HepG2 (cell line): ENCODE data around the gene PLAGL2. TPM values are rescaled to one million over a fixed set of nuclear protein-coding genes. Genes with fewer than 3 reads are reported as not detected.

Experiments
- ATM ChIP-seq: fragments of 450-650 bp; IDR thresholded peaks from 2 replicates; pipeline ENCODE4 v1.7.1; 2017; ENCODE audit warnings: mild to moderate bottlenecking, borderline replicate concordance
- CAMTA2 ChIP-seq: sonication (generic); formaldehyde crosslinking; IDR thresholded peaks from 2 replicates; pipeline ENCODE4 v1.4.0; 2020; ENCODE audit warnings: mild to moderate bottlenecking, missing genetic modification reagents, borderline replicate concordance
- CBX1 ChIP-seq: IDR thresholded peaks from one replicate; pipeline ENCODE4 v1.6.1; 2016; ENCODE audit warnings: antibody characterized with exemption, low read depth
- CHD4 ChIP-seq: fragments of 200-600 bp; sonication (generic); IDR thresholded peaks from 2 replicates; pipeline ENCODE4 v1.7.0; 2017; ENCODE audit warnings: mild to moderate bottlenecking, low read length, borderline replicate concordance
- DDIT3 ChIP-seq: sonication (generic); formaldehyde crosslinking; IDR thresholded peaks from 2 replicates; pipeline ENCODE4 v1.4.0; 2020; ENCODE audit warnings: mild to moderate bottlenecking, missing genetic modification reagents
- FIP1L1 ChIP-seq: fragments of 200-400 bp; formaldehyde crosslinking; IDR thresholded peaks from 2 replicates; pipeline ENCODE4 v1.6.1; 2018; ENCODE audit warnings: low read depth, mild to moderate bottlenecking, low read length, moderate library complexity, borderline replicate concordance; ENCODE audit not compliant: insufficient read depth
- HMGA1 ChIP-seq: sonication (generic); formaldehyde crosslinking; conservative IDR thresholded peaks from 2 replicates; pipeline ENCODE4 v1.4.0; 2020; ENCODE audit warnings: missing genetic modification reagents
- HNRNPL ChIP-seq: fragments of 200-400 bp; formaldehyde crosslinking; IDR thresholded peaks from 2 replicates; pipeline ENCODE4 v1.6.1; 2017; ENCODE audit warnings: mild to moderate bottlenecking, low read depth, low read length
- KLF16 ChIP-seq, 2 experiments: sonication (generic) in 1 of 2; formaldehyde crosslinking in 1 of 2; IDR thresholded peaks; 2 replicates each; pipeline versions ENCODE4 v1.6.1 to v1.8.0; 2016 to 2023; ENCODE audit warnings: missing genetic modification reagents in 2 of 2, missing compliant biosample characterization in 1 of 2
- MAFG ChIP-seq: sonication (generic); formaldehyde crosslinking; IDR thresholded peaks from 2 replicates; pipeline ENCODE4 v1.5.1; 2020; ENCODE audit warnings: mild to moderate bottlenecking, missing genetic modification reagents
- MED13 ChIP-seq: sonication (generic); formaldehyde crosslinking; IDR thresholded peaks from 2 replicates; pipeline ENCODE4 v1.5.0; 2020; ENCODE audit warnings: missing genetic modification reagents
- NFIB ChIP-seq: sonication (generic); formaldehyde crosslinking; IDR thresholded peaks from 2 replicates; pipeline ENCODE4 v1.9.0; 2021; ENCODE audit warnings: missing genetic modification reagents, mild to moderate bottlenecking, borderline replicate concordance
- NR1H2 ChIP-seq: sonication (generic); formaldehyde crosslinking; IDR thresholded peaks from 2 replicates; pipeline ENCODE4 v1.8.1; 2022; ENCODE audit warnings: low read depth, missing genetic modification reagents, borderline replicate concordance
- POLR2AphosphoS2 ChIP-seq: IDR thresholded peaks from 2 replicates; pipeline ENCODE4 v1.6.1; 2011; ENCODE audit warnings: low read depth, low read length, improper control_type of control experiment
- RELA ChIP-seq: sonication (generic); formaldehyde crosslinking; IDR thresholded peaks from 2 replicates; pipeline ENCODE4 v1.4.0; 2020; ENCODE audit warnings: missing genetic modification reagents
- ZBTB44 ChIP-seq: sonication (generic); formaldehyde crosslinking; IDR thresholded peaks from 2 replicates; pipeline ENCODE4 v1.4.0; 2020; ENCODE audit warnings: missing genetic modification reagents
- ZNF260 ChIP-seq: sonication (generic); formaldehyde crosslinking; IDR thresholded peaks from 2 replicates; pipeline ENCODE4 v1.4.0; 2020; ENCODE audit warnings: missing genetic modification reagents, low read depth, mild to moderate bottlenecking, borderline replicate concordance
- ZNF383 ChIP-seq: sonication (generic); formaldehyde crosslinking; IDR thresholded peaks from 2 replicates; pipeline ENCODE4 v1.4.0; 2020; ENCODE audit warnings: missing genetic modification reagents, mild to moderate bottlenecking, borderline replicate concordance
- ZNF512B ChIP-seq: sonication (generic); formaldehyde crosslinking; IDR thresholded peaks from 2 replicates; pipeline ENCODE4 v1.5.1; 2020; ENCODE audit warnings: missing genetic modification reagents, mild to moderate bottlenecking, borderline replicate concordance
- ZNF549 ChIP-seq: sonication (generic); formaldehyde crosslinking; IDR thresholded peaks from 2 replicates; pipeline ENCODE4 v1.5.0; 2020; ENCODE audit warnings: missing genetic modification reagents
- ZNF616 ChIP-seq: sonication (generic); formaldehyde crosslinking; IDR thresholded peaks from 2 replicates; pipeline ENCODE4 v1.5.0; 2020; ENCODE audit warnings: low read depth, mild to moderate bottlenecking, missing genetic modification reagents
- ZNF678 ChIP-seq: sonication (generic); formaldehyde crosslinking; IDR thresholded peaks from 2 replicates; pipeline ENCODE4 v1.4.0; 2020; ENCODE audit warnings: mild to moderate bottlenecking, missing genetic modification reagents
- polyA plus RNA-seq, 8 experiments: library from polyadenylated mRNA; depleted of rRNA in 3 of 8; stranded (reverse) in 7 of 8; unstranded in 1 of 8; fragments of >200 nt; fragmentation: Illumina TruSeq in 4 of 8; extraction: Trizol in 4 of 8; gene quantifications; 2 replicates each; pipeline versions ENCODE4 v1.2.1 to v1.2.3, GENCODE V29; 2011 to 2016; ENCODE audit warnings: low read depth in 4 of 8, missing spikeins in 1 of 8, mixed read lengths in 1 of 8; ENCODE audit not compliant: insufficient read depth in 1 of 8
- total RNA-seq, 5 experiments: library from RNA; depleted of rRNA; stranded (reverse); fragments of >200 nt; fragmentation: Illumina TruSeq; extraction: Trizol; gene quantifications; 2 replicates each; pipeline ENCODE4 v1.2.3, GENCODE V29; 2016; ENCODE audit warnings: low read depth in 1 of 5
- TF ChIP-seq, protein P1 (sequence below): sonication (generic); formaldehyde crosslinking; IDR thresholded peaks from 2 replicates; pipeline ENCODE4 v1.9.0; 2021; ENCODE audit warnings: missing genetic modification reagents, mild to moderate bottlenecking, borderline replicate concordance

Gene PLAGL2
- total and polyA plus RNA-seq, 2 of the 13 experiments (the other 11 are each of a cell fraction or from before 2014, with no cell fraction given), result 15.2 to 15.3 TPM

DNA sequence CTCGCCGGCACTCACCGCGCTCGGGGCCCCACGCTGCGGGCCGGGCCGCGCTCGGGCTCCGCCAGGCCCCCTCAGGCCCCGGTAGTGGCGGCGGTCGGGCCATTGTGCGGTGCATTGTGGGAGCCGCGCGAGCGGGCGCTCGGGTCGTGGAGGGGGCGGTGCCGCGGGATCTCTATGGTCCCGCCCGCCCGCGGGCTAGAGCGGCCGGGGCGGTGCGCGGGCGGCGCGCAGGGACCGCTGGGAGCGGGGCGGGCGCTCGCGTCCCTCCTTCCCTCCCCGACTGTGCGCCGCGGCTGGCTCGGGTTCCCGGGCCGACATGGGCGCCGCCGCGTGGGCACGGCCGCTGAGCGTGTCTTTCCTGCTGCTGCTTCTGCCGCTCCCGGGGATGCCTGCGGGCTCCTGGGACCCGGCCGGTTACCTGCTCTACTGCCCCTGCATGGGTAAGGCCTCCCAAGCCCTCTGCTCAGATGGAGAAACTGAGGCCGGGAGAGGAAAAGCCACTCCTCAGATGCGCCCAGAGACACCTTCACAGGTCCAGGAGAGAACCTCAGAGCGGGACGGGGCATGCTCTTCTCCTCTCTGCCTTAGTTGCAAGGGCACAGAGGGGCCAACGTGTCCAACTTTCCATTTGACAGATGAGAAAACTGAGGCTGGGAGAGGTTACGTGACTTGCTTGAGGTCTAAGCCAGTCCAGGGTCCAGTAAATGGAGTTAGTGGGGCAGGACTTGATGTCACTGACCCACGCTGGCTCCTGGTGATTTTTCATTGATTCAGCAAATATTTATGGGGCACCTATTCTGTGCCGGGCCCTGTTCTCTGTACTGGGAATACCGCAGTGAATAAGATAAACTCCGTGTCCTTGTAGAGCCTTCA lies at the start of gene PLAGL2, which contains the start of gene POFUT1 (continued):
- TF ChIP-seq MED13 (CRISPR knock-in tag) (0 out of 2 replicates have a peak, but pooled peaks have one; percentile 71), ATM (no peak), ZBTB44 (CRISPR knock-in tag) (peak; percentile 59), ZNF616 (peak; percentile 86; the same call in 1 of the 2 replicates), MAFG (CRISPR knock-in tag) (no peak), ZNF260 (CRISPR knock-in tag) (no peak), CAMTA2 (CRISPR knock-in tag) (peak; percentile 21; the same call in 1 of the 2 replicates), CHD4 (peak; percentile 95), NR1H2 (peak; percentile 64; the same call in 1 of the 2 replicates), ZNF549 (CRISPR knock-in tag) (0 out of 2 replicates have a peak, but pooled peaks have one; percentile 44), DDIT3 (CRISPR knock-in tag) (no peak), CBX1 (peak; percentile 91), ZNF678 (CRISPR knock-in tag) (no peak), POLR2AphosphoS2 (no peak), NFIB (CRISPR knock-in tag) (no peak), ZNF512B (peak; percentile 73; the same call in 1 of the 2 replicates), FIP1L1 (no peak), ZNF383 (CRISPR knock-in tag) (no peak), HNRNPL (0 out of 2 replicates have a peak, but pooled peaks have one; percentile 60), KLF16 (CRISPR knock-in tag; IDR thresholded peaks at IDR 0.05) (peak in 1 of 2 experiments; percentile 66; a peak in 1 of 4 replicates), HMGA1 (CRISPR knock-in tag) (no peak), RELA (CRISPR knock-in tag) (no peak; the same call in 1 of the 2 replicates)
- TF ChIP-seq, protein P1, sequence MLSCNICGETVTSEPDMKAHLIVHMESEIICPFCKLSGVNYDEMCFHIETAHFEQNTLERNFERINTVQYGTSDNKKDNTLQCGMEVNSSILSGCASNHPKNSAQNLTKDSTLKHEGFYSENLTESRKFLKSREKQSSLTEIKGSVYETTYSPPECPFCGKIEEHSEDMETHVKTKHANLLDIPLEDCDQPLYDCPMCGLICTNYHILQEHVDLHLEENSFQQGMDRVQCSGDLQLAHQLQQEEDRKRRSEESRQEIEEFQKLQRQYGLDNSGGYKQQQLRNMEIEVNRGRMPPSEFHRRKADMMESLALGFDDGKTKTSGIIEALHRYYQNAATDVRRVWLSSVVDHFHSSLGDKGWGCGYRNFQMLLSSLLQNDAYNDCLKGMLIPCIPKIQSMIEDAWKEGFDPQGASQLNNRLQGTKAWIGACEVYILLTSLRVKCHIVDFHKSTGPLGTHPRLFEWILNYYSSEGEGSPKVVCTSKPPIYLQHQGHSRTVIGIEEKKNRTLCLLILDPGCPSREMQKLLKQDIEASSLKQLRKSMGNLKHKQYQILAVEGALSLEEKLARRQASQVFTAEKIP, result no peak
